ENCODE data around the gene DHRS1.
A peak's percentile ranks its signal among the peaks of the same experiment; 100 is the strongest.

DHRS1 gene

GRCh38 chr14:24327303-24327702, 27.7 kb upstream of the DHRS1 start:
- no peak for DNase-seq

DNA sequence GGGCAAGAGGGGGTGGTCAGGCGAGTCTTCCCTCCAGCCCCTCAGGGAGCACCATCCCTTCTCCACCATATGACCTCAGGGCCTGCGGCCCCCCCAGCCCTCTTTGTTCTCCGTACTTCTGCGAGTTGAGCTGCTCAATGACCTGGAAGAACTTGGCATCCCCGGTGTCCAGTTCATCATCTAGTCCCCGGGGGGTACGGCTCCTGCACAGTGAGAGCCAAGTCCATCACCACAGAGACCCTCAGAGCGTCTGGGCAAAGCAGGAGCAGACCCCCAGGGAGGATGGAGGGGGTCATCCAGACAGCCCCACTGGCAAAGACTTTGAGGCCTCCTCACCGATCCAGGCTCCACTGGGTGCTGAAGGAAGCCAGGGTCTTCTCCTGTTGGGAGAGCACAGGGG, 26.4 kb upstream of the DHRS1 start:
- DNase-seq, result no peak

DNA sequence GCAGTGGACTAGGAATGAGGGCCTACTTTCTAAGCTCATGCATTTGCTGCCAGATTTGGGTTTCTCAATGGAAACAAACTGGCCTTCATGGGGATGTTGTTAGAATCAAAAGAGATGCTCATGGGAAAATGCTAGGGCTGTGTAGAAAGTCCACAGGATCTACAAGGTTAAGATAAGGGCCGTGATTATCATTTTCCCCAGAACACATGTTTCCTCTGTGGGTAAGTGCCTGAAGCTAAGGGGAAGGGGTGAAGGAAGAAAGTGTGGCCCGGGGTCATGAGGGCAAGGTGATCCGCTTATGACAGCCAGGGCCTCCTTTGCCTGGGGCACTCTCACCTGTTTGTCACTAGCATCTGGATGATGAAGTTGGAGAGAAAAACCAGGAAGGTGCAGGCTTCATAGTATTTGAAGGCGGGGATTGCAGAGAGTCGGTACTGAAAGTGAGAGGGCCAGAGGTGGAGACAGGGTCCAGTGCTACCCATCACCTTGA, 25.5 kb upstream of the DHRS1 start:
- DNase-seq, result no peak

- no peak for DNase-seq
Measured at GRCh38 chr14:24324024-24324423, 24.4 kb upstream of the DHRS1 start.

GRCh38 chr14:24323341-24323740, 23.8 kb upstream of the DHRS1 start:
- DNase-seq, result no peak

GRCh38 chr14:24322672-24323071, 23.1 kb upstream of the DHRS1 start:
- DNase-seq, result no peak

- no peak for DNase-seq
Measured at GRCh38 chr14:24321212-24321975, 21.8 kb upstream of the DHRS1 start.

DNA sequence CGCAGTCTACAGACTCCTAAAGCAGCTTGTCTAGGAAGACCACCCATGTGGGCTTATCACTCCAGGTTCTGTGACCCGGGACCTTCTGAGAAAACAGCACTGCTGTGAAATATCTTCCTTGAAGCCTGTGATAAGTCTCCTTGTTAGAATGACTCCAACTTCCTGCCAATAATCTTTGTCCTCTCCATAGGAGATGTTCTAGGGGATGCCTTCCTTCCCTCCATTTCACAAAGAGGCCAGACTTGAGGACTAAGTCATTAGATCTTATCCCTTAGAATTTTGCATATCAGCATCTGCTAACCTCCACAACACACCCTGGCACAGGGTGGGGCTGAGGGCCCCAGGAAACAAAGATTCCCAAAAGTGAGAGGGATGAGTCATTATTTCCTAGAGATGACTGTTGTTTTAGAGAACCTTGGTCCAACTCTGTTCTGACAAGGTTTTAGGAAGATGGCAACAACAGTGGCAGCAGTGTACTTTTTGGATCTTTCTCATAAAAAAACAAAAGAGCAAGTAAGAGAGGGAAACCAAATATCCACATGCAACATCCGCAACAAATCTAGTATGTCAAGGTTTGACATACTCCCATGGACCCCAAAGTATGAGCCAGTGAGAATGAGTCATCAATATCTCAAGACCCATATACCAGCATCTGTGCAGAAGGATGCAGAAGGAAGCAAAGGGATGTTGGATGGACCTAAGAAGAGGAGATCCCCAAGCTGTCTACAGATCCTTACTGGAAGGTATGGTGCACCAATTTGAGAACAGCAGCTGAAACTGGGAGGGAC, 17.8 kb upstream of the DHRS1 start:
- no peak for DNase-seq

DNA sequence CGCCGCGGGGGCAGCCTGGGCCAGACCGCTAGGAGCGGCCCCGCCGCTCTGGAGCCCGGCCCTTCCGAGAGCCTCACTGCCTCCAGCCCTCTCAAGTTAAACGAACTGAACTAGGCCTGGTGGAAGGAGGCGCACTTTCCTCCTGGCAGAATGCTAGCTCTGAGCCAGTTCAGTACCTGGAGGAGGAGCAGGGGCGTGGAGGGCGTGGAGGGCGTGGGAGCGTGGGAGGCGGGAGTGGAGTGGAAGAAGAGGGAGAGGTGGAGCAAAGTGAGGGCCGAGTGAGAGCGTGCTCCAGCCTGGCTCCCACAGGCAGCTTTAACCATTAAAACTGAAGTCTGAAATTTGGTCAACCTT, 17.0 kb upstream of the DHRS1 start:
- no peak for DNase-seq

DNA sequence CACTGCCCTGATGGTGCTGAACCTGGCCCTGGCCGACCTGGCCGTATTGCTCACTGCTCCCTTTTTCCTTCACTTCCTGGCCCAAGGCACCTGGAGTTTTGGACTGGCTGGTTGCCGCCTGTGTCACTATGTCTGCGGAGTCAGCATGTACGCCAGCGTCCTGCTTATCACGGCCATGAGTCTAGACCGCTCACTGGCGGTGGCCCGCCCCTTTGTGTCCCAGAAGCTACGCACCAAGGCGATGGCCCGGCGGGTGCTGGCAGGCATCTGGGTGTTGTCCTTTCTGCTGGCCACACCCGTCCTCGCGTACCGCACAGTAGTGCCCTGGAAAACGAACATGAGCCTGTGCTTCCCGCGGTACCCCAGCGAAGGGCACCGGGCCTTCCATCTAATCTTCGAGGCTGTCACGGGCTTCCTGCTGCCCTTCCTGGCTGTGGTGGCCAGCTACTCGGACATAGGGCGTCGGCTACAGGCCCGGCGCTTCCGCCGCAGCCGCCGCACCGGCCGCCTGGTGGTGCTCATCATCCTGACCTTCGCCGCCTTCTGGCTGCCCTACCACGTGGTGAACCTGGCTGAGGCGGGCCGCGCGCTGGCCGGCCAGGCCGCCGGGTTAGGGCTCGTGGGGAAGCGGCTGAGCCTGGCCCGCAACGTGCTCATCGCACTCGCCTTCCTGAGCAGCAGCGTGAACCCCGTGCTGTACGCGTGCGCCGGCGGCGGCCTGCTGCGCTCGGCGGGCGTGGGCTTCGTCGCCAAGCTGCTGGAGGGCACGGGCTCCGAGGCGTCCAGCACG, 16.4 kb upstream of the DHRS1 start:
- no peak for DNase-seq

- no peak for DNase-seq
Measured at GRCh38 chr14:24315243-24315806, 15.7 kb upstream of the DHRS1 start.

- no peak for DNase-seq
Measured at GRCh38 chr14:24314377-24315193, 15.0 kb upstream of the DHRS1 start.

GRCh38 chr14:24313913-24314312, 14.3 kb upstream of the DHRS1 start:
- DNase-seq, result no peak

DNA sequence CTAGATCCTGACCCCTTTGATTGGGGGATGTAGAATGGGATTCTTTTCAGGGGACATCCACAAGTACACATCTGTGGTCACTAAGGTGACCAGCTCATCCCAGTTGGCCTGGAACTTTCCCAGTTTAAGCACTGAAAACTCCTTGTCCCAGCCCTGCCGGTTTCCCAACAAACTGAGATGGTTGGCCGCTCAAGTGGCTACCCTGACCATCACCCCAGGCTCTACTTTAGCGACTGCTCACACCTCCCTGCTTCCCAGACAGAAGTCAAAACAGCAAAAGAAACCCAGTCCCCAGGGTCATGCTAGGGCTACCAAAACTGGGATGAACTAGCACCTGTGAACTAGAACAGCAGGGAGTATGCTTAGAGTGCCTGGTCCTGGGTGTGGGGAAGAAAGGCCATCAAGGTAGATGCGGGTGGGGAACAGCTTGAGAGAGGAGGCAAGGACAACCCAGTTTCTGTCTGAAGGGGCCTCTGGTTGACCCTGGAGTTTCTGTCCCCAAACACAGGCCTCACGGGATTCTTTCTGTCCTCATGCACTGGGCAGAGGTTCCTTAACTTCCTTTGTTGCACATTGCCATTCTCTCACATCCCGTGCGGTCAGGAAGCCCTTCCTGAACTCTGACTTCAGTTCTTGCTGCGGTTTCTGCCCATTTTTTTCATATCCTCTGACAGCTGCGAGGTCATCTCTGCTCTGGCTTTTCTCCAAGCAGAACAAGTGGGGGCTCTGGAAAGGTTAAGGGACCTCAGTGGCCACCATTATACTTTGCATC, 13.3 kb upstream of the DHRS1 start:
- DNase-seq, result peak; percentile 62

DNA sequence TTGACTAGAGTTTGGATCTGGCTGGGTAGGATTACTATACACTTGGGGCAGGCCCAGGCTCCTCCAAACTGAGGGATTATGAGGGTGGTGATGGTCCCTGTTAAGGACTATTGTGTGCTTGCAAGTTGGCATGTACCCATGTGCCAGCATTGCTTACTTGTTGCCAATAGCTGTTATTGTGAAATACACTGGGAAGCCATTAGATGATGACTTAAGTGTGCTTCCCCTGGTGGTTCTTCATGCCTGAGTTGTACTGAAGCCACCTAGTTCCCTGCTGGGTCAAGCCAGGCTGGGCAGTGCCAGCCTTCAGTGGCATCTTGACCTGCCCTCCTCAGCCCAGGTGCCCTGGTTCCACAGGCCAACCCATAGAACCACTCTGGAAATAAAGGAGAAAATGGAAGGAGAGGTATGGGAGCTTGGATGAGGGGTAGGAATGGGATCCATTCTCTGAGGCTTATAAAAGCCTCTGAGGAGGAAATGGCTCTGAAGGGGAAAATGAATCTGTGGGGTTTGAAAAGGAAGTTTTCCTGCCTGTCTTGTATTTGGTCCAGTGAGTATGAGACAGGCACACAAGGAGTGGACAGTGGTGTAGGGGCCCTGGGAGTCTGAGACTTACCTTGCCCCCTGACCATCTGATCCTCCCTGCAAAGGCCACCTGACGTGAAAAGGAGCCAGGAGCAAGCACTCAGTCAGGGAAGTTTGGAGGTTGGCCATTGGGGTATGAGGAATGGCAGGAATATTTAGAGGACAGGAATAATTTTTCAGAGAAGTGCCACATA, 12.4 kb upstream of the DHRS1 start:
- DNase-seq, result peak; percentile 35

- DNase-seq, result peak; percentile 79
Measured at GRCh38 chr14:24310646-24311604, 11.3 kb upstream of the DHRS1 start, which contains the start of gene LTB4R. TSS of gene LTB4R (plus strand) at chr14:24311502. CDS start at chr14:24315652, 4,150 bp downstream.

DNA sequence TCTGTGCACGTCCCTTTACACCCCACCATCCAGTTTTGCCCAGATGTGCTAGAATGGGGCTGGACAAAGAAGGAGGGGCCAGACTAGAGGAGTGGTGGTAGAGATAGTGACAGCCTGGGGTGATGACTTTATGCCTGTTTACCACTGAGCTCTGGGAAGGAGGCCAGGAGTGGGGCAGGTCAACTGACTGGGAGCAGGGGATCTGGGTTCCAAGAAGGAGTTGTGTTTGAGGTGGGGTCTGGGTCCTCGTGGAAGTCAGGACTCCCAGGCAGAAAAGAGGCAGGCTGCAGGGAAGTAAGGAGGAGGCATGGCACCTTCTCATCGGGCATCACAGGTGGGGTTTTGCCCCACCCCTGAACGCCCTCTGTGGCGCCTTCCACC, 10.7 kb upstream of the DHRS1 start:
- no peak for DNase-seq

GRCh38 chr14:24309538-24310264, 10.1 kb upstream of the DHRS1 start, which contains the start of gene LTB4R2:
TSS of gene LTB4R2 (plus strand) at chr14:24310140. CDS start at chr14:24310665, 525 bp downstream.
- no peak for DNase-seq

Measured in CD4-positive, alpha-beta T cell treated with Interleukin-10 for 1 hour (primary cell).